ENCODE data around the gene RBP5. TPM values are rescaled to one million over a fixed set of nuclear protein-coding genes. Genes with fewer than 3 reads are reported as not detected.

RBP5 gene
- total and polyA plus RNA-seq, 4 donors: 12.9 to 108 (median 63.6) TPM

DNA sequence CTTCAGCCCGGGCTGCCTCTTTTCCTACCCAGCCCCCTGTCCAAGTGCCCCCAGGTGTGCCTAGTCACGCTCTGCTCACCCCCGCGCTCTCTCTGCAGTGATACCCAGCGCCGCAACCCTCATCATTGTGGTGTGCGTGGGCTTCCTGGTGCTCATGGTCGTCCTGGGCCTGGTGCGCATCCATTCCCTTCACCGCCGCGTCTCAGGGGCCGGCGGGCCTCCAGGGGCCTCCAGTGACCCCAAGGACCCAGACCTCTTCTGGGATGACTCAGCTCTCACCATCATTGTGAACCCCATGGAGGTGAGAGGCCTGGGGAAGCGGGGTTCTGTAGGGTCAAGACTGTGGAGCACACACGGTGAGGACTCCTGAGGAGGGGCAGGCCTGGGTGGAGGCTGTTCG is 28.7 kb upstream of the RBP5 start:
- no peaks in the 10 kb centered on the region for H3K27me3 ChIP-seq (ENCODE audit: control insufficient read depth in 4 of 4, insufficient read depth in 4 of 4, low read length in 3 of 4)
- H3K4me1 ChIP-seq (ENCODE audit: control insufficient read depth in 4 of 4, insufficient read depth in 4 of 4, low read length in 3 of 4): peaks cover 5 to 43% (median 30%) of the 10 kb centered on the region in 4 donors
- no peak for DNase-seq (ENCODE audit: low spot score)
- H3K4me3 ChIP-seq (ENCODE audit: low read depth in 1 of 3, low read length in 3 of 3): no peak overlapping the region
- no peaks in the 10 kb centered on the region for H3K9me3 ChIP-seq (ENCODE audit: control insufficient read depth in 4 of 4, low read length in 3 of 4)
- H3K36me3 ChIP-seq (ENCODE audit: control insufficient read depth in 4 of 4, insufficient read depth in 3 of 4, low read depth in 1 of 4, low read length in 3 of 4): peaks cover 3 to 11% (median 6%) of the 10 kb centered on the region in 4 donors
- TF ChIP-seq YY1 (IDR thresholded peaks at IDR 0.05) (no peak), FOXA1 (IDR thresholded peaks at IDR 0.05) (no peak), TAF1 (conservative IDR thresholded peaks at IDR 0.05) (no peak), NR2F2 (IDR thresholded peaks at IDR 0.05) (no peak), SP1 (IDR thresholded peaks at IDR 0.05) (no peak), HNF4A (conservative IDR thresholded peaks at IDR 0.05) (no peak), RAD21 (IDR thresholded peaks at IDR 0.05) (no peak), HNF4G (IDR thresholded peaks at IDR 0.05) (no peak), CTCF (IDR thresholded peaks at IDR 0.05; ENCODE audit: low read depth, low read length, missing input control) (no peak), EGR1 (IDR thresholded peaks at IDR 0.05; ENCODE audit: low read depth in 2 of 2) (no peak), RXRA (IDR thresholded peaks at IDR 0.05) (no peak), GABPA (IDR thresholded peaks at IDR 0.05 in 1 of 2, conservative IDR thresholded peaks at IDR 0.05 in 1 of 2) (no peak)
- H3K9ac ChIP-seq (ENCODE audit: low read depth in 1 of 2, low read length in 2 of 2): no peak overlapping the region
- 97% methylated on average over 17 of the region's 17 CpGs for WGBS
- no peak overlapping the region for H3K27ac ChIP-seq (ENCODE audit: low read depth in 1 of 2, low read length in 2 of 2)

DNA sequence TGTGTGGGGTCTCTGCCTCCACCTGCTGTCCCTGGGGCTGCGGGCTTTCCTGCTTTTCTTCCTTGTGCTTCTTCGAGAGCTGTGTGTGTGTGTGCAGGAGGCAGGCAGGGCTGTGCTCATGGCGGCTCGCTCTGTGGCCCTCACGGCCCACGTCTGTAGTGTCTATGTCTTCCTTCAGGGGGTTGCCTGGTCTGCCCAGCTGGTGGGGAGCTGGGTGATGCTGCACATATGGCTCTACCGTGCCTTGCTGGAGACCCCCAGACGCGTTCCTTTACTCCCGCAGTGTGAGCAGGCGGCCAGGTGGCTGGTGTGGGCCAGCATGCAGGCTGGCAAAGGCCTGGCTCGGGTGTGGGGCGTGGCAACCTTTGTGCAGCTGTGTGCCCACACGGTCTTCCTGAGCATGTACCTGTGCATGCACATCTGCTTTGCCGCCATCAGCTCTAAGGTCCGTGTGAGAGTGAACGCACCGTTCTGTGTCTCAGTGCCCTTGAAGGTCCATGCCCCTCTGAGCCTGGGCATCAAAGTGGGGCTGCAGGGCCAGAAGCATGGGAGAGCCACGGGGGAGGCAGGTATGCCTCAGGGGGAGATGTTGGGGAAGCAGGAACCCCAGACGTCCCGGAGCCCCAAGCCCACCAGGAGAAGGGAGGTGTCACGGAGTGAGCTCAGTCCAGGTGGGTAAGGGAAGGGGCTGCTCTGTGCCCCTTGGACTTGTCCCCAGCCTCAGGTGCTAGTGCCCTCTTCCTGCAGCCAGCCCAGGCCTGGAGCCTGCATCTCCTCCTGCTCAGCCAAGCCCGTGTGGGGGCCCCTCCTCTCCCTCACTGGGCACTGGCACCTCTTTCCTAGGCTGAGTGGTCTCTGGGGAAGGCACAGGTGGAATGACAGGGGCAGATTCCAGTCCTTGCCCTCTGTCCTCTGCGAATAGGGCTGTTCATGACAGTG is 27.8 kb upstream of the RBP5 start:
- WGBS: 91% methylated on average over 24 of the region's 24 CpGs
- H3K4me3 ChIP-seq (ENCODE audit: low read depth in 1 of 3, low read length in 3 of 3): no peak overlapping the region
- no peak overlapping the region for H3K9ac ChIP-seq (ENCODE audit: low read depth in 1 of 2, low read length in 2 of 2)
- TF ChIP-seq HNF4G (IDR thresholded peaks at IDR 0.05) (no peak), FOXA2 (IDR thresholded peaks at IDR 0.05) (no peak), SP1 (IDR thresholded peaks at IDR 0.05) (no peak), TAF1 (conservative IDR thresholded peaks at IDR 0.05) (no peak), RXRA (IDR thresholded peaks at IDR 0.05) (no peak), EGR1 (IDR thresholded peaks at IDR 0.05; ENCODE audit: low read depth in 2 of 2) (no peak), ATF3 (IDR thresholded peaks at IDR 0.05) (no peak), NR2F2 (IDR thresholded peaks at IDR 0.05) (no peak), CTCF (IDR thresholded peaks at IDR 0.05; ENCODE audit: low read depth, low read length, missing input control) (no peak), RAD21 (IDR thresholded peaks at IDR 0.05) (no peak), HNF4A (conservative IDR thresholded peaks at IDR 0.05) (no peak), FOXA1 (IDR thresholded peaks at IDR 0.05) (no peak), YY1 (IDR thresholded peaks at IDR 0.05) (no peak), JUND (IDR thresholded peaks at IDR 0.05) (no peak), GABPA (IDR thresholded peaks at IDR 0.05 in 1 of 2, conservative IDR thresholded peaks at IDR 0.05 in 1 of 2) (no peak)
- TF ChIP-seq, protein P1, sequence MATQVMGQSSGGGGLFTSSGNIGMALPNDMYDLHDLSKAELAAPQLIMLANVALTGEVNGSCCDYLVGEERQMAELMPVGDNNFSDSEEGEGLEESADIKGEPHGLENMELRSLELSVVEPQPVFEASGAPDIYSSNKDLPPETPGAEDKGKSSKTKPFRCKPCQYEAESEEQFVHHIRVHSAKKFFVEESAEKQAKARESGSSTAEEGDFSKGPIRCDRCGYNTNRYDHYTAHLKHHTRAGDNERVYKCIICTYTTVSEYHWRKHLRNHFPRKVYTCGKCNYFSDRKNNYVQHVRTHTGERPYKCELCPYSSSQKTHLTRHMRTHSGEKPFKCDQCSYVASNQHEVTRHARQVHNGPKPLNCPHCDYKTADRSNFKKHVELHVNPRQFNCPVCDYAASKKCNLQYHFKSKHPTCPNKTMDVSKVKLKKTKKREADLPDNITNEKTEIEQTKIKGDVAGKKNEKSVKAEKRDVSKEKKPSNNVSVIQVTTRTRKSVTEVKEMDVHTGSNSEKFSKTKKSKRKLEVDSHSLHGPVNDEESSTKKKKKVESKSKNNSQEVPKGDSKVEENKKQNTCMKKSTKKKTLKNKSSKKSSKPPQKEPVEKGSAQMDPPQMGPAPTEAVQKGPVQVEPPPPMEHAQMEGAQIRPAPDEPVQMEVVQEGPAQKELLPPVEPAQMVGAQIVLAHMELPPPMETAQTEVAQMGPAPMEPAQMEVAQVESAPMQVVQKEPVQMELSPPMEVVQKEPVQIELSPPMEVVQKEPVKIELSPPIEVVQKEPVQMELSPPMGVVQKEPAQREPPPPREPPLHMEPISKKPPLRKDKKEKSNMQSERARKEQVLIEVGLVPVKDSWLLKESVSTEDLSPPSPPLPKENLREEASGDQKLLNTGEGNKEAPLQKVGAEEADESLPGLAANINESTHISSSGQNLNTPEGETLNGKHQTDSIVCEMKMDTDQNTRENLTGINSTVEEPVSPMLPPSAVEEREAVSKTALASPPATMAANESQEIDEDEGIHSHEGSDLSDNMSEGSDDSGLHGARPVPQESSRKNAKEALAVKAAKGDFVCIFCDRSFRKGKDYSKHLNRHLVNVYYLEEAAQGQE (IDR thresholded peaks at IDR 0.05): no peak
- TF ChIP-seq, protein P2, sequence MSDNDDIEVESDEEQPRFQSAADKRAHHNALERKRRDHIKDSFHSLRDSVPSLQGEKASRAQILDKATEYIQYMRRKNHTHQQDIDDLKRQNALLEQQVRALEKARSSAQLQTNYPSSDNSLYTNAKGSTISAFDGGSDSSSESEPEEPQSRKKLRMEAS (IDR thresholded peaks at IDR 0.05): no peak
- TF ChIP-seq, protein P3, sequence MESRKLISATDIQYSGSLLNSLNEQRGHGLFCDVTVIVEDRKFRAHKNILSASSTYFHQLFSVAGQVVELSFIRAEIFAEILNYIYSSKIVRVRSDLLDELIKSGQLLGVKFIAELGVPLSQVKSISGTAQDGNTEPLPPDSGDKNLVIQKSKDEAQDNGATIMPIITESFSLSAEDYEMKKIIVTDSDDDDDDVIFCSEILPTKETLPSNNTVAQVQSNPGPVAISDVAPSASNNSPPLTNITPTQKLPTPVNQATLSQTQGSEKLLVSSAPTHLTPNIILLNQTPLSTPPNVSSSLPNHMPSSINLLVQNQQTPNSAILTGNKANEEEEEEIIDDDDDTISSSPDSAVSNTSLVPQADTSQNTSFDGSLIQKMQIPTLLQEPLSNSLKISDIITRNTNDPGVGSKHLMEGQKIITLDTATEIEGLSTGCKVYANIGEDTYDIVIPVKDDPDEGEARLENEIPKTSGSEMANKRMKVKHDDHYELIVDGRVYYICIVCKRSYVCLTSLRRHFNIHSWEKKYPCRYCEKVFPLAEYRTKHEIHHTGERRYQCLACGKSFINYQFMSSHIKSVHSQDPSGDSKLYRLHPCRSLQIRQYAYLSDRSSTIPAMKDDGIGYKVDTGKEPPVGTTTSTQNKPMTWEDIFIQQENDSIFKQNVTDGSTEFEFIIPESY (IDR thresholded peaks at IDR 0.05): no peak
- peaks cover 3 to 11% (median 6%) of the 10 kb centered on the region in 4 donors for H3K36me3 ChIP-seq (ENCODE audit: control insufficient read depth in 4 of 4, insufficient read depth in 3 of 4, low read depth in 1 of 4, low read length in 3 of 4)
- no peak for DNase-seq (ENCODE audit: low spot score)
- H3K27me3 ChIP-seq (ENCODE audit: control insufficient read depth in 4 of 4, insufficient read depth in 4 of 4, low read length in 3 of 4): no peaks in the 10 kb centered on the region
- no peaks in the 10 kb centered on the region for H3K9me3 ChIP-seq (ENCODE audit: control insufficient read depth in 4 of 4, low read length in 3 of 4)
- H3K27ac ChIP-seq (ENCODE audit: low read depth in 1 of 2, low read length in 2 of 2): no peak overlapping the region
- peaks cover 2 to 35% (median 30%) of the 10 kb centered on the region in 4 donors for H3K4me1 ChIP-seq (ENCODE audit: control insufficient read depth in 4 of 4, insufficient read depth in 4 of 4, low read length in 3 of 4)

All from liver (tissue), 9 donors.